A673 (cell line): Measurements from ENCODE around the gene CMIP.

Experiments
- EZH2 ChIP-seq: fragments of 200-600 bp; sonication (generic); IDR thresholded peaks from 2 replicates; pipeline ENCODE4 v1.6.1; 2017; ENCODE audit warnings: borderline replicate concordance, low read depth, mild to moderate bottlenecking, mixed read lengths, antibody characterized with exemption, low read length; ENCODE audit not compliant: poor library complexity, severe bottlenecking
- TF ChIP-seq, protein P1 (sequence below): fragments of 300-800, 200-600 bp; sonication (generic); conservative IDR thresholded peaks from 2 replicates; pipeline ENCODE4 v1.5.1; 2017; ENCODE audit warnings: low read depth, mild to moderate bottlenecking, antibody characterized with exemption, low read length, moderate library complexity, mixed read lengths

DNA sequence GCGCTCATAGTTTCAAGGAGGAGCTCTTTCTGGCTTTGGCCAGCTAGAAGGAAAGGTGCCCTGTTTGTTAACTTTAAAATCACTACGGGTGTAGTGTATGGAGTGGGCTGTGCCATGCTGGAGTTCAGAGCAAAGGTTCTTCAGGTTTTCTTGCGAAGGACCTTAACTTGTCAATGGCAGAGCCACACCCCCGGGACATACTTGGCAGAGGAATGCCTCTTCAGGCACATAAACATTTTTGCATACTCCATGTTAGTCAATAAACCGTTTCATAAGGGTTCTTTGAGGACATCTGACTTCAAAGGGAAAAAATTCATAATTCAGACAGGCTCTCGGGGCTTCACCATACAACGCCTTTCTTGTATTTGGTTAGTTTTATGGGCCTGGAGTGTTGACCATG lies 221.5 kb downstream of the CMIP start:
- TF ChIP-seq, protein P1, sequence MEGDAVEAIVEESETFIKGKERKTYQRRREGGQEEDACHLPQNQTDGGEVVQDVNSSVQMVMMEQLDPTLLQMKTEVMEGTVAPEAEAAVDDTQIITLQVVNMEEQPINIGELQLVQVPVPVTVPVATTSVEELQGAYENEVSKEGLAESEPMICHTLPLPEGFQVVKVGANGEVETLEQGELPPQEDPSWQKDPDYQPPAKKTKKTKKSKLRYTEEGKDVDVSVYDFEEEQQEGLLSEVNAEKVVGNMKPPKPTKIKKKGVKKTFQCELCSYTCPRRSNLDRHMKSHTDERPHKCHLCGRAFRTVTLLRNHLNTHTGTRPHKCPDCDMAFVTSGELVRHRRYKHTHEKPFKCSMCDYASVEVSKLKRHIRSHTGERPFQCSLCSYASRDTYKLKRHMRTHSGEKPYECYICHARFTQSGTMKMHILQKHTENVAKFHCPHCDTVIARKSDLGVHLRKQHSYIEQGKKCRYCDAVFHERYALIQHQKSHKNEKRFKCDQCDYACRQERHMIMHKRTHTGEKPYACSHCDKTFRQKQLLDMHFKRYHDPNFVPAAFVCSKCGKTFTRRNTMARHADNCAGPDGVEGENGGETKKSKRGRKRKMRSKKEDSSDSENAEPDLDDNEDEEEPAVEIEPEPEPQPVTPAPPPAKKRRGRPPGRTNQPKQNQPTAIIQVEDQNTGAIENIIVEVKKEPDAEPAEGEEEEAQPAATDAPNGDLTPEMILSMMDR, result no peak
- no peak for TF ChIP-seq EZH2
